Large intestine (tissue), 3 donors: ENCODE results near the gene WT1. TPM values are rescaled to one million over a fixed set of nuclear protein-coding genes. Genes with fewer than 3 reads are reported as not detected.

Experiments
- DNase-seq, 2 donors: peaks; one replicate each; pipeline versions ENCODE4 v3.0.0 to v3.0.0-alpha.2; 2013
- H3K27ac ChIP-seq: one replicate; pipeline ENCODE4 v1.5.1; 2013; ENCODE audit warnings: low read length
- H3K27me3 ChIP-seq: 2 replicates; pipeline ENCODE4 v1.6.1; 2013; ENCODE audit warnings: low read length; ENCODE audit not compliant: control insufficient read depth, insufficient read depth
- H3K36me3 ChIP-seq: 2 replicates; pipeline ENCODE4 v1.6.1; 2013; ENCODE audit warnings: low read length; ENCODE audit not compliant: control insufficient read depth, insufficient read depth
- H3K4me1 ChIP-seq: one replicate; pipeline ENCODE4 v1.6.1; 2013; ENCODE audit warnings: low read length; ENCODE audit not compliant: control insufficient read depth, insufficient read depth
- H3K4me3 ChIP-seq: one replicate; pipeline ENCODE4 v1.5.1; 2013; ENCODE audit warnings: low read length
- H3K9me3 ChIP-seq: one replicate; pipeline ENCODE4 v1.6.1; 2013; ENCODE audit warnings: mild to moderate bottlenecking, low read depth, low read length, moderate library complexity; ENCODE audit not compliant: control insufficient read depth
- WGBS: methylation state at CpG from one replicate; pipeline ENCODE4 v1.1.5; 2013; ENCODE audit warnings: low lambda C conversion rate; ENCODE audit not compliant: insufficient coverage; 5-methylcytosine and 5-hydroxymethylcytosine counted together
- polyA plus RNA-seq: library from polyadenylated mRNA; unstranded; fragments of 120-200 nt; gene quantifications from one replicate; pipeline ENCODE4 v1.2.1, GENCODE V29; 2013

WT1 gene
- polyA plus RNA-seq, 1 donor: 4.6 TPM

DNA sequence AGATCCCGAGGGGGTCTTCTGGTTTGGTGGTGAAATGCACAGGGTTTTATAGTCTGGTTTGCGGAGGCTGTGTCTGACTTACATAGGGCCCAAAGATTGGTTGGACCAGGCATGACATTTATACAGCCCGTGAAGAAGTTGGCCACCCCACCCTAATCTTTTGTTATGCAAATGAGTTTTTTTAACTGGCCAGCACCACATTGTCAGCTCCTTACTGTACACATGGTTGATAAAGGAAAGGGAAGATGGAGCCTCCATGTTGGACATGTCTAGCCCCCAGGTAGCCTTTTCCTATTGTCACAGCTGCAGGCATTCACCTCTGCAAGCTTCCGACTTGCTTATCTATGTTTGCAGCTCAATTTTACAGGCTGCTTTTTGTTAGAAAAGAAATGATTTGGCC lies 70.1 kb downstream of the WT1 start:
- no peak for DNase-seq
- Histone ChIP-seq H3K4me1 (no peaks in the 10 kb centered on the region), H3K9me3 (no peaks in the 10 kb centered on the region), H3K4me3 (no peak overlapping the region), H3K36me3 (no peaks in the 10 kb centered on the region), H3K27ac (no peak overlapping the region), H3K27me3 (peaks cover under 1% of the 10 kb centered on the region)
- no CpG with 5 or more reads among the region's 4 CpGs for WGBS

GRCh38 chr11:32358729-32359128 lies 76.6 kb downstream of the WT1 start:
- peaks cover 24% of the 10 kb centered on the region for H3K27me3 ChIP-seq
- WGBS: no CpG with 5 or more reads among the region's 13 CpGs
- H3K4me1 ChIP-seq: no peaks in the 10 kb centered on the region
- H3K4me3 ChIP-seq: no peak overlapping the region
- H3K27ac ChIP-seq: no peak overlapping the region
- no peaks in the 10 kb centered on the region for H3K9me3 ChIP-seq
- H3K36me3 ChIP-seq: no peaks in the 10 kb centered on the region
- DNase-seq: no peak

GRCh38 chr11:32353884-32354283 lies 81.5 kb downstream of the WT1 start:
- no peak overlapping the region for H3K4me3 ChIP-seq
- H3K9me3 ChIP-seq: no peaks in the 10 kb centered on the region
- no peaks in the 10 kb centered on the region for H3K36me3 ChIP-seq
- peaks cover 12% of the 10 kb centered on the region for H3K27me3 ChIP-seq
- no CpG with 5 or more reads among the region's 6 CpGs for WGBS
- no peaks in the 10 kb centered on the region for H3K4me1 ChIP-seq
- H3K27ac ChIP-seq: no peak overlapping the region
- DNase-seq: no peak

DNA sequence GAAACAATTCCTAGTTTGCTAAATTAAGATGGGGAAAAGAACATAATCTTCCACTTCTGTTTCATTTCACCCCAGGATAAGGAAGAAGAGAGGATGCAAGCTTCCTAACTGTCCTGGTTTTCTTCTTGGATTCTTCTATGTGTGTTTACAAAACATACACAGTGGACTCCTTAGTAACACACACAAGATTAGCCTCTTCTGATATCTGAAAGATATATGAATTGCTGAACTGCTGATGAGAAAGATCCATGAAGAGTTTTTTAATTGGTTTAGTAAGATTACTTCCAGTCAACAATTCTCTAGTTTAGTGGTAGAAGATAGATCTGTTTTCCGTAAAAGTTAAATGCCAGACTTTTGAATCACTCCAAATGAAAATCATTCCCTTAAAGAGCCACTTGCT lies 86.8 kb downstream of the WT1 start:
- no peaks in the 10 kb centered on the region for H3K9me3 ChIP-seq
- DNase-seq: no peak
- no peak overlapping the region for H3K27ac ChIP-seq
- H3K36me3 ChIP-seq: no peaks in the 10 kb centered on the region
- peaks cover 5% of the 10 kb centered on the region for H3K27me3 ChIP-seq
- no peak overlapping the region for H3K4me3 ChIP-seq
- no peaks in the 10 kb centered on the region for H3K4me1 ChIP-seq
- 86% methylated on average over 1 of the region's 1 CpG for WGBS

DNA sequence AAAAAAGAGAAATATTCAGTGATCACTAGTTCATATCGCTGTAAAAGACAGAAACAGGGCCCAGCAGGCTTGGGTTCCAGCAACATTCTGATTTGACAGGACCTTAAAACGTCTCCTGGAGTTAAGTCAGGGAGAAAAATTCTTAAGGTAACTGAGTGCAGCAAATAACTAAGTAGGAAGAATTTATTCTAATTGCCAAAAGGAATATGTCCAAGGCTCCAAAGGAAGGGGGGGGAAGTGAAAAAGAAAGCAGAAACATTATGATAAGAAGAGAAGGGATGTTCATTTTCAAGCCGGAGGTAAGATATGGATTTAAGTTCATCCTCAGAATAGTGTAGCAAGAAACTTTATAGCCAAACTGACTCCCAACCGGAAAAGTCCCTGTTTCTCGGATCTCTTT lies 90.4 kb downstream of the WT1 start:
- H3K27ac ChIP-seq: no peak overlapping the region
- no peak for DNase-seq
- no peaks in the 10 kb centered on the region for H3K4me1 ChIP-seq
- no peaks in the 10 kb centered on the region for H3K9me3 ChIP-seq
- no peak overlapping the region for H3K4me3 ChIP-seq
- 60% methylated on average over 3 of the region's 5 CpGs for WGBS
- peaks cover 5% of the 10 kb centered on the region for H3K27me3 ChIP-seq
- H3K36me3 ChIP-seq: no peaks in the 10 kb centered on the region

DNA sequence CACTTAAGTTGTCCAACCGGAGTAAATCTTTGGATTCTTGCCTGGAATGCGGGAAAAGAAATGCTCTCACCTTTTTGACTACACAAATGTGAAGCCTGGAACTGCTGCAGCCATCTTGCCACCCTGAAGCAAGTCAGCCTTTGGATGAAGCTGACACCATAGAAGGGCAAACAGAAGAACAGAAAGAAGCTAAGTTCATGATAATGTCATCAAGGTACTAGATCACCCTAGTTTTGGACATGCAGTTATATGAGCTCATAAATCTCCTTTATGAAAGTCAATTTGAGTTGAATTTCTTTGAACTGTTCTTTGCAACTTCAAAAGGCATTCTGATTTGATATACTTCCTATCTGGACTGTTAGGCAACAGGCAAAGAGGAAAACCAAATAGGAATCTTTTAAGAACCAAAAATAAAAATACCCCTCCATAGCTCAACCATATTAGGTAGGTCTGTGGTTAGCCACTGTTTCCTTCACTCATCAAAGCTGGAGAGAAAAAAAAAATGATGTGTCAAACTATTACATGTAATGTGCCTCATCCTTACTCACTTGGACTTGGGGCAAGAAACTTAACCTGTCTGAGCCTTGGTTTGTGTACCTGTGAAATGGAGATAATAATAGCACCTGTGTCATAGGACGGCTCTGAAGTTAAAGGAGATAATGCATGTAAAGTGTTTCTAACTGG lies 91.9 kb downstream of the WT1 start:
- no peak for DNase-seq
- peaks cover 5% of the 10 kb centered on the region for H3K27me3 ChIP-seq
- H3K9me3 ChIP-seq: no peaks in the 10 kb centered on the region
- no peaks in the 10 kb centered on the region for H3K36me3 ChIP-seq
- H3K4me1 ChIP-seq: no peaks in the 10 kb centered on the region
- no peak overlapping the region for H3K27ac ChIP-seq
- H3K4me3 ChIP-seq: no peak overlapping the region
- WGBS: no CpG with 5 or more reads among the region's 3 CpGs

- Histone ChIP-seq H3K9me3 (no peaks in the 10 kb centered on the region), H3K4me3 (no peak overlapping the region), H3K27ac (no peak overlapping the region), H3K27me3 (peaks cover 5% of the 10 kb centered on the region), H3K36me3 (no peaks in the 10 kb centered on the region), H3K4me1 (no peaks in the 10 kb centered on the region)
- WGBS: 57% methylated on average over 2 of the region's 10 CpGs
- no peak for DNase-seq
Measured at GRCh38 chr11:32341620-32342613, 93.4 kb downstream of the WT1 start.

DNA sequence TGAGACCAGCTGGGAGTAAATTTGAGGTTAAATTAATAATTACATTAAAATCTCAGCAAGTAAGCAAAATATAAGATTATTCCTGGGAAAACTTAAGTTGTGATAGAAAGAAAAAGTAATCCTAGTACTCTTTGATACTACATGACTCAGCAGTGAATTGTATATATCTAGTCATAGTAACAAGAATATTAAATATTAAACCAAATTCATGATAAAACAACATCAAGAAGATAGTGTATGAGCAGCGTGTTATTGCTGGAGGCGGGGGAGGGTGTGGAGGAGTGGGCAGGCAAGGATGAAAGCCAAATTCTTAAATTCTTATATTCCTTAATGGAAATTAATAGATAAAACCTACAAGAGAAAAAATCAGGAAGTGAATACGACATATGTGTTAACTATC lies 95.2 kb downstream of the WT1 start:
- Histone ChIP-seq H3K9me3 (no peaks in the 10 kb centered on the region), H3K27me3 (peaks cover 5% of the 10 kb centered on the region), H3K4me1 (no peaks in the 10 kb centered on the region), H3K4me3 (no peak overlapping the region), H3K27ac (no peak overlapping the region), H3K36me3 (no peaks in the 10 kb centered on the region)
- WGBS: 93% methylated on average over 2 of the region's 3 CpGs
- no peak for DNase-seq

Other genes with a start within 250 kb of the WT1 start
- 378 TPM for gene EIF3M, start 148.3 kb upstream of the WT1 start, polyA plus RNA-seq